ENCODE data around the gene PNPLA6.

PNPLA6 gene

GRCh38 chr19:7535047-7535997 is at the start of gene PNPLA6:
Gene PNPLA6 (plus strand): TSS chr19:7535717. CDS start chr19:7535789, 72 bp downstream.
- DNase-seq (ENCODE audit: low spot score), result peak; percentile 97
- no peak for TF ChIP-seq CTCF (IDR thresholded peaks at IDR 0.05; ENCODE audit: borderline replicate concordance, control extremely low read depth, extremely low read depth, insufficient read depth, missing control alignments)
- in situ Hi-C loops (cut with MboI; ENCODE audit: low sequenced_read_pairs, unreplicated experiment), result no loop called here

DNA sequence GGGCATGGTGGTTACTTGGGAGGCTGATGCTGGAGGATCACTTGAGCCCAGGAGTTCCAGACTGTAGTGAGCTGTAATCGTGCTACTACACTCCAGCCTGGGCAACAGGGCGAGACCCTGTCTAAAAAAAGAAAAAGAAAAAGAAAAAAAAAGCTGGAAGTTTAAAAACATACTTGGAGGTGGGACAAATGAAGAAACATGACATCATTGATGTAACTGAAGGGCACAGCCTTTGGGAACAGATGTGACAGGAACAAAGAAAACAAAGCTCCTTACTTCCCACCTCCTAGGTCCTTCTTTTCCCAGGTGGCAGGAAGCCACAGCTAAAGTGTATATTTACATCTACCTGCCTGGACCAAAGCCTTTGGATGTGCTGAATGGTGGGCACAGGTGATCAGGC is 48.6 kb upstream of the PNPLA6 start:
- no peak for TF ChIP-seq CTCF (IDR thresholded peaks at IDR 0.05; ENCODE audit: borderline replicate concordance, control extremely low read depth, extremely low read depth, insufficient read depth, missing control alignments)
- in situ Hi-C loops (cut with MboI; ENCODE audit: low sequenced_read_pairs, unreplicated experiment), result no loop called here
- DNase-seq (ENCODE audit: low spot score), result no peak

DNA sequence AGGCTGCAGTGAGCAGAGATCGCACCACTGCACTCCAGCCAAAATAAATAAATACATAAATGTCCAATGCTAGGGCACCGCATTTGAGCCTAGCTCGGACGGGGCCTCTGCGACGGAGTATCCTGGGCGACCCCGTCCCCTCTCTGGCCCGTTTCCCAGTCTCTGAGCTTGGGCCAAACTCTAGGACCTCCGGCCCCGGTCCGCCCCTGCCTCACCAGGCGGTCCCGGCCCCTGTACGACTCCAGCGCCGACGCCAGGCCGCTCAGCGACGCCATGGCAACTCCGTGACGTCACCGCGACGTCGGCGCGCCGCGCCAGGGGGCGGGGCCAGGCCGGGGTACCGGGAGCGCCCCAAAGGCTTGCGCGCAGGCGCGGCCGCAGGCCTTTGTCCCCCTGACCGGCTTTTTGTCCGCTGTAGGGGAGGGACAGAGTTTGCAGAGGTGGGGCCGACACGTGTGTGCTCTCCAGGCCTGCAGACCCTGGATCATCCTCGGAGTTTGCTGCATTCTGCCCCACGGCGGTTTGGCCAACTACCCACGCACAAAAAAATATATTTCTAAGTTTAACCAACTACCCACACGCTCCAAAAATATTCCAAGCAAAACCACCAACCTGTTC is 46.7 kb upstream of the PNPLA6 start, which contains the start of gene PEX11G:
PEX11G (minus strand) TSS at position 300 of the 618 bp plus-strand sequence; CDS start at position 275, 25 bp downstream.
- peak; percentile 100 for DNase-seq (ENCODE audit: low spot score)
- TF ChIP-seq CTCF (IDR thresholded peaks at IDR 0.05; ENCODE audit: borderline replicate concordance, control extremely low read depth, extremely low read depth, insufficient read depth, missing control alignments), result no peak
- in situ Hi-C loops (cut with MboI; ENCODE audit: low sequenced_read_pairs, unreplicated experiment), result no loop called here

DNA sequence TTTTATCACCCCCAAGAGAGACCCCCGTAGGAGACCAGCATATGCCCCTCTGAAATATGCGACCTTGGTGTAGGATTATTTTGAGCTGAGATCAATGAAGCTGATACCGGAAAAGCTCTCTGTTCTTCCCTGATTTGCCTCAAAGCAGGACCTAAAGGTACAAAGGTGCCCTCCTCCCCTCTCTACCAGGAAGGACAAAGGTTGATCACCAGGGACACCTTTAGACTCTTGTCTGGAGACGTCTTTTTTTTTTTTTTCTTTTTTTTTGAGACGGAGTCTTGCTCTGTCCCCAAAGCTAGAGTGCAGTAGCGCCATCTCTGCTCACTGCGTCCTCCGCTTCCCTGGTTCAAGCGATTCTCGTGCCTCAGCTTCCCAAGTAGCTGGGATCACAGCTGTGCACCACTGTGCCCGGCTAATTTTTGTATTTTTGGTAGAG is 45.9 kb upstream of the PNPLA6 start:
- DNase-seq (ENCODE audit: low spot score), result peak; percentile 13
- TF ChIP-seq CTCF (IDR thresholded peaks at IDR 0.05; ENCODE audit: borderline replicate concordance, control extremely low read depth, extremely low read depth, insufficient read depth, missing control alignments), result no peak
- in situ Hi-C loops (cut with MboI; ENCODE audit: low sequenced_read_pairs, unreplicated experiment), result no loop called here

DNA sequence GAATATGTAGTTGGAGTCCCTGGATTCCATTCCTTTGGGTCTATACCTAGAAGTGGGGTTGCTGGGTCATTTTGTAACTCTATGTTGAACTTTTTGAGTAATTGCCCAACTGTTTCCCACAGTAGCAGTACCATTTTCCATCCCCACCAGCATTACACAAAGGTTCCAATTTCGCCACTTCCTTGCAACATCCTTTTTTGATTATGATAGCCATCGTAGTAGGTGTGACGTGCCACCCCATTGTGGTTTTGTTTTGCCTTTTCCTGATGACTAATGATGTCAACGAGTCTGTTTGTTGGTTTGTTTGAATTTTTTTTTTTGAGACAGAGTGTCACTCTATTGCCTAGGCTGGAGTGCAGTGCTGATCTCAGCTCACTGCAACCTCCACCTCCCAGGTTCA is 43.4 kb upstream of the PNPLA6 start:
- in situ Hi-C loops (cut with MboI; ENCODE audit: low sequenced_read_pairs, unreplicated experiment), result no loop called here
- no peak for DNase-seq (ENCODE audit: low spot score)
- TF ChIP-seq CTCF (IDR thresholded peaks at IDR 0.05; ENCODE audit: borderline replicate concordance, control extremely low read depth, extremely low read depth, insufficient read depth, missing control alignments), result no peak

DNA sequence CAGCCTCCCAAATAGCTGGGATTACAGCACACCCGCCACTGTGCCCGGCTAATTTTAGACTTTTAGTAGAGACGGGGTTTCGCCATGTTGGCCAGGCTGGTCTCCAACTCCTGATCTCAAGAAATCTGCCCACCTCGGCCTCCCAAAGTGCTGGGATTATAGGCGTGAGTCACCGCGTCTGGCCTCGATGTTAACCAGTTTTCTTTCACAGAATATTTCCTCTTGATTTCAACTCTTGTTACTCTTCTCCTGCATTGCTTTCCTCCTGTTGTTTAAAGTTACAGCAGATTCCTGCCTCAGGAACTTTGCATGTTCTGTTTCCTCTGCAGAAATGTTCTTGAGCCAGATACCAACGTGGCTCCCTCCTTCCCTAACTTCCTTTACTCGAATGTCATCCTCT is 43.0 kb upstream of the PNPLA6 start:
- in situ Hi-C loops (cut with MboI; ENCODE audit: low sequenced_read_pairs, unreplicated experiment), result no loop called here
- DNase-seq (ENCODE audit: low spot score), result no peak
- no peak for TF ChIP-seq CTCF (IDR thresholded peaks at IDR 0.05; ENCODE audit: borderline replicate concordance, control extremely low read depth, extremely low read depth, insufficient read depth, missing control alignments)
